ENCODE results near the gene CHST11. TPM values are rescaled to one million over a fixed set of nuclear protein-coding genes. Genes with fewer than 3 reads are reported as not detected.

The CHST11 gene
- total and polyA plus RNA-seq, 10 of the 15 experiments (the other 5 are each of a cell fraction or from before 2014, with no cell fraction given): 1.9 to 38.1 (median 17.2) TPM

DNA sequence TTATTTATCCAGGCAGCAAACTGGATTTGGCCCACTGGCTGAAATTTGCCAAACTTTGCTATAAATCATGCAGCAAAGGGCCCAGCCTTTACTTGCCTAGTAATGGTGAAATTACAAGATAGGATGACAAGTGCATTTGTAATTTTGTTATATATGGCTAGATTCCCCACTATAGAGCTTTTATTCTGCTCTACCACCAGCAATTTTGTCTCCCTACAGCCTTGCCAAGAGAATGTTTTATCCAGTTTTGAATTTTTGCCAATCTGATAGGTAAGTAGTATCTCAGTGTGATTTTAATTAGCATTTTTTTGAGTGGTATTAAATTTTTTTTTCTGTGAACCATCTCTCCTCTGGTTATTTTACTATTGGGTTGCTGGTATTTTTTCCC, 339.7 kb downstream of the CHST11 start:
- FAIRE-seq: no peak
- POLR2A ChIA-PET: no interaction called here
- no peak for ATAC-seq
- no peak overlapping the region for H3K4me2 ChIP-seq (ENCODE audit: control insufficient read depth, insufficient read depth)
- no peak overlapping the region for H3K4me3 ChIP-seq
- SMC1A ChIA-PET (ENCODE audit: uncharacterized antibody, unreplicated experiment): interaction anchor here (0.8 kb wide), 1 partner anchor 415 kb away, joined by 3 read pairs; no protein-coding TSS in a partner anchor
- H3K9ac ChIP-seq (ENCODE audit: control insufficient read depth, insufficient read depth, low read length): no peak overlapping the region
- RAD21 ChIA-PET (ENCODE audit: unreplicated experiment): no interaction called here
- intact Hi-C loops (cut with micrococcal nuclease; ENCODE audit: unreplicated experiment): no loop called here
- no peaks in the 10 kb centered on the region for H3K9me3 ChIP-seq (replicated peaks; ENCODE audit: control insufficient read depth, insufficient read depth, low read length)
- BruUV-seq (replicated peaks): no TSS peak
- H4K20me1 ChIP-seq (ENCODE audit: control insufficient read depth, insufficient read depth): no peaks in the 10 kb centered on the region
- no peaks in the 10 kb centered on the region for H3K27me3 ChIP-seq (replicated peaks in 1 of 2; ENCODE audit: control insufficient read depth in 2 of 2, insufficient read depth in 2 of 2, low read length in 1 of 2)
- CTCF ChIA-PET: no interaction called here
- DNase-seq (ENCODE audit: low read depth, low spot score): no peak
- H3K36me3 ChIP-seq (ENCODE audit: control insufficient read depth in 2 of 2, insufficient read depth in 2 of 2, low read length in 1 of 2): no peaks in the 10 kb centered on the region
- H3K4me1 ChIP-seq (ENCODE audit: control insufficient read depth, insufficient read depth, low read length): no peaks in the 10 kb centered on the region
- TF ChIP-seq SREBF2 (IDR thresholded peaks at IDR 0.05; ENCODE audit: low read length): no peak
- no peak for TF ChIP-seq SIX5 (IDR thresholded peaks at IDR 0.05; ENCODE audit: low read depth, low read length, severe bottlenecking)
- no peak for TF ChIP-seq NR2C2 (IDR thresholded peaks at IDR 0.05; ENCODE audit: borderline replicate concordance, control insufficient read depth, insufficient read length, low read depth)
- TF ChIP-seq, protein P1, sequence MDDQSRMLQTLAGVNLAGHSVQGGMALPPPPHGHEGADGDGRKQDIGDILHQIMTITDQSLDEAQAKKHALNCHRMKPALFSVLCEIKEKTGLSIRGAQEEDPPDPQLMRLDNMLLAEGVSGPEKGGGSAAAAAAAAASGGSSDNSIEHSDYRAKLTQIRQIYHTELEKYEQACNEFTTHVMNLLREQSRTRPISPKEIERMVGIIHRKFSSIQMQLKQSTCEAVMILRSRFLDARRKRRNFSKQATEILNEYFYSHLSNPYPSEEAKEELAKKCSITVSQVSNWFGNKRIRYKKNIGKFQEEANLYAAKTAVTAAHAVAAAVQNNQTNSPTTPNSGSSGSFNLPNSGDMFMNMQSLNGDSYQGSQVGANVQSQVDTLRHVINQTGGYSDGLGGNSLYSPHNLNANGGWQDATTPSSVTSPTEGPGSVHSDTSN (IDR thresholded peaks at IDR 0.05; ENCODE audit: insufficient replicate concordance, low read depth, low read length): no peak
- TF ChIP-seq NFYB (IDR thresholded peaks at IDR 0.05; ENCODE audit: insufficient read depth, low read depth, low read length): no peak
- no peak for TF ChIP-seq KAT2A (conservative IDR thresholded peaks at IDR 0.05; ENCODE audit: control insufficient read depth, low read depth, low read length)
- no peak for TF ChIP-seq NFXL1 (IDR thresholded peaks at IDR 0.05; ENCODE audit: borderline replicate concordance)
- TF ChIP-seq ESRRA (IDR thresholded peaks at IDR 0.05; ENCODE audit: low read length): no peak
- TF ChIP-seq NFYA (IDR thresholded peaks at IDR 0.05; ENCODE audit: borderline replicate concordance, low read depth, low read length): no peak
- no peak for TF ChIP-seq BCL11A (IDR thresholded peaks at IDR 0.05; ENCODE audit: low read depth, low read length)
- TF ChIP-seq RAD51 (IDR thresholded peaks at IDR 0.05): no peak
- TF ChIP-seq IRF4 (IDR thresholded peaks at IDR 0.05; ENCODE audit: low read depth, low read length): no peak
- TF ChIP-seq SMAD5 (IDR thresholded peaks at IDR 0.05; ENCODE audit: low read depth): no peak
- TF ChIP-seq SRF (IDR thresholded peaks at IDR 0.05; ENCODE audit: low read depth in 2 of 2, low read length in 2 of 2): no peak
- TF ChIP-seq LARP7 (IDR thresholded peaks at IDR 0.05): no peak
- TF ChIP-seq ZNF217 (IDR thresholded peaks at IDR 0.05): no peak
- no peak for TF ChIP-seq RAD21 (IDR thresholded peaks at IDR 0.05; ENCODE audit: insufficient read depth, low read depth, low read length)
- H3K79me2 ChIP-seq (ENCODE audit: control insufficient read depth, insufficient read depth, low read length): no peaks in the 10 kb centered on the region
- in situ Hi-C loops (cut with MboI): no loop called here
- H3K27ac ChIP-seq (ENCODE audit: control insufficient read depth, insufficient read depth): no peak overlapping the region
- H2AFZ ChIP-seq (ENCODE audit: control insufficient read depth, low read depth, low read length): no peak overlapping the region
